VCaP (cell line): ENCODE data around the gene TRPV6.

ENCODE experiments used
- H3K27ac ChIP-seq: fragments of 450-650 bp; 2 replicates; pipeline ENCODE4 v1.5.1; 2017
- CTCF ChIP-seq: fragments of 450-650 bp; conservative IDR thresholded peaks from 2 replicates; pipeline ENCODE4 v1.5.1; 2017; ENCODE audit warnings: mild to moderate bottlenecking, moderate library complexity

TRPV6 gene

GRCh38 chr7:142882338-142882678 is 3.2 kb downstream of the TRPV6 start:
- no peak overlapping the region for H3K27ac ChIP-seq
- no peak for TF ChIP-seq CTCF

- TF ChIP-seq CTCF = no peak
- peak overlapping the region; percentile 24; the same call in 1 of the 2 replicates for H3K27ac ChIP-seq
Measured at GRCh38 chr7:142881586-142882337, 3.8 kb downstream of the TRPV6 start.

GRCh38 chr7:142880876-142881505 is 4.6 kb downstream of the TRPV6 start:
- H3K27ac ChIP-seq = peak overlapping the region; percentile 24; the same call in 1 of the 2 replicates
- peak; percentile 86 for TF ChIP-seq CTCF

- H3K27ac ChIP-seq = no peak overlapping the region
Measured at GRCh38 chr7:142879060-142879459, 6.5 kb downstream of the TRPV6 start.

GRCh38 chr7:142878315-142878714 is 7.2 kb downstream of the TRPV6 start:
- TF ChIP-seq CTCF = no peak
- no peak overlapping the region for H3K27ac ChIP-seq

More at GRCh38 chr7:142879060-142879459, 6.5 kb downstream of the TRPV6 start:
- TF ChIP-seq CTCF = no peak

- TF ChIP-seq CTCF = no peak
Measured at GRCh38 chr7:142876991-142877910, 8.3 kb downstream of the TRPV6 start.

More at GRCh38 chr7:142876991-142877910, 8.3 kb downstream of the TRPV6 start:
- no peak overlapping the region for H3K27ac ChIP-seq
